Measurements from ENCODE around the gene MEG3. TPM values are rescaled to one million over a fixed set of nuclear protein-coding genes. Genes with fewer than 3 reads are reported as not detected.

The MEG3 gene
- total RNA-seq, 4 donors from 2014 or later = 1.2 to 18.9 (median 3.5) TPM

DNA sequence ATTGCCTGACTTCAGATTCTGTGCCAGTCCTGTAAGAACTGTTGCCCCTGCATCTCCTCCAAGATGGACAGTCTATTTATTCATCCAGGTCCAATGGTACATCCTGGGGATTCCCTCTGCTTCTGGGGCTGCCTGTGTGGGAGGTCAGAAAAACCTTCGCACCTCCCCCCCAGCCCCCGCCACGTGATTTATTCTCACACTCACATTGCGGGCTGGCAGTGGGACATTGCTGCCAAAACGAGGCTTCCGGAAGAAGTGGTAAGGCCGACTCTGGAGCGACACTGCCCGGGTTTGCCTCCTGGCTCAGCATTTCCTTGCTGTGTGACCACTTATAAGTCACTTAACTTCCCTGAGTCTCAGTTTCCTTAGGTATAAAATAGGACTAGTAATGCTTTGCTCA, 83.5 kb downstream of the MEG3 start:
- DNase-seq = no peak
- H3K36me3 ChIP-seq = no peaks in the 10 kb centered on the region
- intact Hi-C loops (cut with DNase I) = no loop called here
- no peaks in the 10 kb centered on the region for H3K9me3 ChIP-seq
- peaks cover 0 to 6% (median 3%) of the 10 kb centered on the region in 3 donors for H3K4me1 ChIP-seq
- H3K27me3 ChIP-seq = peaks cover 0 to 30% (median 0%) of the 10 kb centered on the region in 4 donors
- TF ChIP-seq, protein P1, sequence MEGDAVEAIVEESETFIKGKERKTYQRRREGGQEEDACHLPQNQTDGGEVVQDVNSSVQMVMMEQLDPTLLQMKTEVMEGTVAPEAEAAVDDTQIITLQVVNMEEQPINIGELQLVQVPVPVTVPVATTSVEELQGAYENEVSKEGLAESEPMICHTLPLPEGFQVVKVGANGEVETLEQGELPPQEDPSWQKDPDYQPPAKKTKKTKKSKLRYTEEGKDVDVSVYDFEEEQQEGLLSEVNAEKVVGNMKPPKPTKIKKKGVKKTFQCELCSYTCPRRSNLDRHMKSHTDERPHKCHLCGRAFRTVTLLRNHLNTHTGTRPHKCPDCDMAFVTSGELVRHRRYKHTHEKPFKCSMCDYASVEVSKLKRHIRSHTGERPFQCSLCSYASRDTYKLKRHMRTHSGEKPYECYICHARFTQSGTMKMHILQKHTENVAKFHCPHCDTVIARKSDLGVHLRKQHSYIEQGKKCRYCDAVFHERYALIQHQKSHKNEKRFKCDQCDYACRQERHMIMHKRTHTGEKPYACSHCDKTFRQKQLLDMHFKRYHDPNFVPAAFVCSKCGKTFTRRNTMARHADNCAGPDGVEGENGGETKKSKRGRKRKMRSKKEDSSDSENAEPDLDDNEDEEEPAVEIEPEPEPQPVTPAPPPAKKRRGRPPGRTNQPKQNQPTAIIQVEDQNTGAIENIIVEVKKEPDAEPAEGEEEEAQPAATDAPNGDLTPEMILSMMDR (IDR thresholded peaks at IDR 0.05) = no peak
- TF ChIP-seq POLR2A (IDR thresholded peaks at IDR 0.05) = no peak
- 89 to 90% methylated on average over 5 to 8 of the region's 9 CpGs for WGBS, 2 donors
- H3K27ac ChIP-seq = no peak overlapping the region
- H3K4me3 ChIP-seq = no peak overlapping the region

Small RNA genes within 50 kb of the gene (small RNA-seq; reads per million reads assigned to genes)
- gene AL117190.3 (0 reads per million in 4 donors), gene MIR127 (0 reads per million in 4 donors), gene MIR136 (0 reads per million in 4 donors), gene MIR2392 (0 reads per million in 4 donors), gene MIR337 (0 to 3.4 (median 0.65) reads per million in 4 donors), gene MIR431 (0 reads per million in 4 donors), gene MIR432 (0 reads per million in 4 donors), gene MIR433 (0 reads per million in 4 donors), gene MIR493 (2.2 to 7.3 (median 5.0) reads per million in 4 donors), gene RF01928 (0 reads per million in 4 donors), gene RF02145 (0 reads per million in 4 donors), gene SNORD112 (0.80 to 1.6 (median 0.90) reads per million in 4 donors)

Other genes starting within 250 kb of the MEG3 start
- gene BEGAIN, start 238.7 kb upstream of the MEG3 start, total RNA-seq = 1 to 10 TPM in 1 of 4 donors, under 1 TPM in 2, not detected in 1; 0.47 to 1.5 (median 0.53) TPM
- gene DLK1, start 99.2 kb upstream of the MEG3 start, total RNA-seq = not detected
- gene RTL1, start 77.6 kb downstream of the MEG3 start, total RNA-seq = not detected

All from esophagus squamous epithelium (tissue), 5 donors.